Smooth muscle cell (in vitro differentiated cells): ENCODE measurements around the gene CCNB1. TPM values are rescaled to one million over a fixed set of nuclear protein-coding genes. Genes with fewer than 3 reads are reported as not detected.
"Not testable (repeated sequence)": the region's sequence is repeated elsewhere in the genome, so short reads cannot be mapped to it uniquely, and the experiment has no call there.

Experiments used
- DNase-seq: peaks from one replicate; lab custom pipeline; 2025; ENCODE audit not compliant: unreplicated experiment; lab: John Stamatoyannopoulos, UW
- H2AFZ ChIP-seq: fragments of 200-600 bp; sonication (generic); 2 replicates; pipeline ENCODE4 v1.6.0; 2016; ENCODE audit warnings: antibody characterized with exemption, low read depth, mild to moderate bottlenecking
- H3F3A ChIP-seq: fragments of 200-600 bp; sonication (generic); 2 replicates; pipeline ENCODE4 v1.6.0; 2017; ENCODE audit warnings: antibody characterized with exemption, low read depth
- H3K27ac ChIP-seq: fragments of 200-600 bp; sonication (generic); 2 replicates; pipeline ENCODE4 v1.5.1; 2016; ENCODE audit warnings: low read depth, mild to moderate bottlenecking
- H3K27me3 ChIP-seq: fragments of 200-600 bp; sonication (generic); 2 replicates; pipeline ENCODE4 v1.6.1; 2016; ENCODE audit warnings: low read depth, mild to moderate bottlenecking
- H3K36me3 ChIP-seq: fragments of 200-600 bp; sonication (generic); 2 replicates; pipeline ENCODE4 v1.5.1; 2016; ENCODE audit warnings: low read depth
- H3K4me1 ChIP-seq: fragments of 200-600 bp; sonication (generic); 2 replicates; pipeline ENCODE4 v1.5.1; 2016; ENCODE audit warnings: low read depth
- H3K4me2 ChIP-seq: fragments of 200-600 bp; sonication (generic); 2 replicates; pipeline ENCODE4 v1.6.0; 2016; ENCODE audit warnings: mild to moderate bottlenecking
- H3K4me3 ChIP-seq: fragments of 200-600 bp; sonication (generic); 2 replicates; pipeline ENCODE4 v1.5.1; 2016; ENCODE audit warnings: mild to moderate bottlenecking
- H3K79me2 ChIP-seq: fragments of 200-600 bp; sonication (generic); 2 replicates; pipeline ENCODE4 v1.6.0; 2016; ENCODE audit warnings: low read depth, mild to moderate bottlenecking
- H3K9ac ChIP-seq: fragments of 200-600 bp; sonication (generic); 2 replicates; pipeline ENCODE4 v1.6.0; 2016; ENCODE audit warnings: low read depth
- H3K9me3 ChIP-seq: fragments of 200-600 bp; sonication (generic); replicated peaks from 2 replicates; pipeline ENCODE4 v1.5.1; 2016; ENCODE audit warnings: low read depth
- H4K20me1 ChIP-seq: fragments of 200-600 bp; sonication (generic); 2 replicates; pipeline ENCODE4 v1.6.0; 2016; ENCODE audit warnings: low read depth
- WGBS: methylation state at CpG from one replicate; pipeline ENCODE4 v1.1.7; 2016; ENCODE audit warnings: low lambda C conversion rate; 5-methylcytosine and 5-hydroxymethylcytosine counted together
- polyA plus RNA-seq: library from polyadenylated mRNA; unstranded; fragments of >200 nt; fragmentation: Nextera tagmentation; extraction: Ambion mirVana; gene quantifications from 2 replicates; pipeline ENCODE4 v1.2.1, GENCODE V29; 2016
- total RNA-seq: library from RNA; depleted of rRNA; stranded (reverse); fragments of >200 nt; gene quantifications from 2 replicates; pipeline ENCODE4 v1.2.3, GENCODE V29; 2014
- TF ChIP-seq, protein P1 (sequence below): fragments of 200-600 bp; sonication (generic); IDR thresholded peaks from 2 replicates; pipeline ENCODE4 v1.5.1; 2017; ENCODE audit warnings: borderline replicate concordance, mild to moderate bottlenecking, antibody characterized with exemption; ENCODE audit not compliant: insufficient read depth, poor library complexity, severe bottlenecking

The CCNB1 gene
- total and polyA plus RNA-seq, 2 experiments from 2014 or later, result 28.5 to 36.8 TPM

DNA sequence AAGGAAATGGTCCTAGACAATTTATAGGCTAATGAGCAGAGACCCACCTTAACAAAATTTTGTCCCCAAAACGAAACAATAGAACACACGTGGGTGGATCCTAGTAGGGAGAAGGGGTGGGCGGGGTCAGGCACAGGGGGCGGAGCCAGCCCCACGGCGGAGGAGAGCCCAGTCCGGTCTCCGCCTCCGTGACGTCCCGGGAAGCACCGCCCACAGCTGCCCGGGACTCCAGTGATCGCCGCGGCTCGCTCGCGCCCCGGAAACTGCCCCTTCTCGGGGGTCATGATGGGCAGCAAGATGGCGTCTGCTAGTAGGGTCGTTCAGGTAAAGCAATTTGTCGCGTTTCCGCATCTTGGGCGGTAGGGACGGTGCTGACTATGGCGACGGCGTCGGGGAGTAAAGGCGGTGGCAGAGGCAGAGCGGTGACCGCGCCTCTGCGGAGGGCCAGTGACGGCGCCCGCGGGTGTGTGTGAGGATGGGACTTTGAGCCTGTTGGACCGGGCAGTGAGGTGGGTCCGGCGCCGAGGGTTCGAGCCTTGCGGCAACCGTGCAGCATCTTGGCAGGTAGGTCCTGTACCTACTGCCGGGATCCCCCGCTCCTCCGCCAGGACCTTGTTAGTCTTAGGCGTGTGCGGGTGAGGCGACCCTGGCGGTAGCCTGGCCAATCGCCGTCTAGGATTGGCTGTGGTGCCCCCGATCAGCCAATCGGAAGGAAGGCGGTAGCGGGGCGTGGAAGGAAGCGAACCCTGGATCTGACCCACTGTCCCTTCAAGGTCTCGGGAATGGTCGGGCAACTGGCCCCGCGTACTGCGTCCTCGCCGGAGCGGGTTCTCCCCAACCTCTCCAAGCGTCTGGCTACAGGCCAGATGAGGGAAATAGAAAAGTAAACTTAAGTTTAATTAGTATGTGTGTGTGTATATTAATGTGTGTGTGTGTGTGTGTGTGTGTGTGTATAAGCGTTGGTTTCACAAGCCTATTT, 50.9 kb downstream of the CCNB1 start:
- H3K27ac ChIP-seq, result peak overlapping the region; percentile 63
- peaks cover 38% of the 10 kb centered on the region for H3K79me2 ChIP-seq
- peak; percentile 78 for DNase-seq
- TF ChIP-seq, protein P1, sequence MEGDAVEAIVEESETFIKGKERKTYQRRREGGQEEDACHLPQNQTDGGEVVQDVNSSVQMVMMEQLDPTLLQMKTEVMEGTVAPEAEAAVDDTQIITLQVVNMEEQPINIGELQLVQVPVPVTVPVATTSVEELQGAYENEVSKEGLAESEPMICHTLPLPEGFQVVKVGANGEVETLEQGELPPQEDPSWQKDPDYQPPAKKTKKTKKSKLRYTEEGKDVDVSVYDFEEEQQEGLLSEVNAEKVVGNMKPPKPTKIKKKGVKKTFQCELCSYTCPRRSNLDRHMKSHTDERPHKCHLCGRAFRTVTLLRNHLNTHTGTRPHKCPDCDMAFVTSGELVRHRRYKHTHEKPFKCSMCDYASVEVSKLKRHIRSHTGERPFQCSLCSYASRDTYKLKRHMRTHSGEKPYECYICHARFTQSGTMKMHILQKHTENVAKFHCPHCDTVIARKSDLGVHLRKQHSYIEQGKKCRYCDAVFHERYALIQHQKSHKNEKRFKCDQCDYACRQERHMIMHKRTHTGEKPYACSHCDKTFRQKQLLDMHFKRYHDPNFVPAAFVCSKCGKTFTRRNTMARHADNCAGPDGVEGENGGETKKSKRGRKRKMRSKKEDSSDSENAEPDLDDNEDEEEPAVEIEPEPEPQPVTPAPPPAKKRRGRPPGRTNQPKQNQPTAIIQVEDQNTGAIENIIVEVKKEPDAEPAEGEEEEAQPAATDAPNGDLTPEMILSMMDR, result peak; percentile 8
- H3K36me3 ChIP-seq, result no peaks in the 10 kb centered on the region
- H3F3A ChIP-seq, result no peaks in the 10 kb centered on the region
- H4K20me1 ChIP-seq, result no peaks in the 10 kb centered on the region
- H3K4me3 ChIP-seq, result peak overlapping the region; percentile 74
- H3K4me2 ChIP-seq, result peak overlapping the region; percentile 91
- H3K9ac ChIP-seq, result peak overlapping the region; percentile 40
- H3K9me3 ChIP-seq, result no peaks in the 10 kb centered on the region
- peak overlapping the region; percentile 86 for H2AFZ ChIP-seq
- no peaks in the 10 kb centered on the region for H3K27me3 ChIP-seq
- H3K4me1 ChIP-seq, result peaks cover 12% of the 10 kb centered on the region
- under 1% methylated on average over 73 of the region's 73 CpGs for WGBS

DNA sequence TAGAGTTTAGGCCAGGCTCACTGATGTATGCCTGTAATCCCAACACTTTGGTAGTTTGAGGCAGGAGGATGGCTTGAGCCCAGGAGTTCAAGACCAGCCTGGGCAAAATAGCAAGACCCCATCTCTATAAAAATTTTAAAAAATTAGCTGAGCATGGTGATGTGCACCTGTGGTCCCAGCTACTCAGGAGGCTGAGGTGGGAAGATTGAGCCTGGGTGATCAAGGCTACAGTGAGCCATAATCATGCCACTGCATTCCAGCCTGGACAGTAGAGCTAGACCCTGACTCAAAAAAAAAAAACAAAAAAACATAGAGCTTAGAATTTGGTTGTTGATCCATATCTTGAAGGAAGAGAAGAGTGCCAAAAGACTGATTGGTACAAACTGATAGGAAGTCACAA, 53.0 kb downstream of the CCNB1 start:
- Histone ChIP-seq H2AFZ (no peak overlapping the region), H3K4me2 (no peak overlapping the region), H3K79me2 (peaks cover 55% of the 10 kb centered on the region), H3K27ac (no peak overlapping the region), H3K9me3 (no peaks in the 10 kb centered on the region), H3K9ac (no peak overlapping the region), H3K4me1 (peaks cover 12% of the 10 kb centered on the region), H4K20me1 (no peaks in the 10 kb centered on the region), H3F3A (no peaks in the 10 kb centered on the region), H3K4me3 (no peak overlapping the region), H3K36me3 (no peaks in the 10 kb centered on the region), H3K27me3 (no peaks in the 10 kb centered on the region)
- no peak for DNase-seq
- TF ChIP-seq, protein P1, result no peak

DNA sequence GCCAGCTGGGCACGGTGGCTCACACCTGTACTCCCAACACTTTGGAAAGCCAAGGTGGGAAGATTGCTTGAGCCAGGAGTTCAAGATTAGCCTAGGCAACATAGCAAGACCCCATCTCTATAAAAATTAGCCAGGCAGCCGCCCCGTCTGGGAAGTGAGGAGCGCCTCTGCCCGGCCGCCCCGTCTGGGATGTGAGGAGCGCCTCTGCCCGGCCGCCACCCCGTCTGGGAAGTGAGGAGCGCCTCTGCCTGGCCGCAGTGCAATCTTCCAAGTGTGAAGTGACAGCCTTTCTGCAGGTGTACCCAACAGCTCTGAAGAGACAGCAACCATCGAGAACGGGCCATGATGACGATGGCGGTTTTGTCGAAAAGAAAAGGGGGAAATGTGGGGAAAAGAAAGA, 53.4 kb downstream of the CCNB1 start:
- H3K9ac ChIP-seq, H3K4me3 ChIP-seq, H4K20me1 ChIP-seq, H3K4me2 ChIP-seq, H3K27ac ChIP-seq, H2AFZ ChIP-seq, H3F3A ChIP-seq, H3K9me3 ChIP-seq, DNase-seq, H3K36me3 ChIP-seq, H3K27me3 ChIP-seq: not testable (repeated sequence)
- WGBS, result 97% methylated on average over 18 of the region's 18 CpGs
- Histone ChIP-seq H3K4me1 (peaks cover 12% of the 10 kb centered on the region), H3K79me2 (peaks cover 55% of the 10 kb centered on the region)

DNA sequence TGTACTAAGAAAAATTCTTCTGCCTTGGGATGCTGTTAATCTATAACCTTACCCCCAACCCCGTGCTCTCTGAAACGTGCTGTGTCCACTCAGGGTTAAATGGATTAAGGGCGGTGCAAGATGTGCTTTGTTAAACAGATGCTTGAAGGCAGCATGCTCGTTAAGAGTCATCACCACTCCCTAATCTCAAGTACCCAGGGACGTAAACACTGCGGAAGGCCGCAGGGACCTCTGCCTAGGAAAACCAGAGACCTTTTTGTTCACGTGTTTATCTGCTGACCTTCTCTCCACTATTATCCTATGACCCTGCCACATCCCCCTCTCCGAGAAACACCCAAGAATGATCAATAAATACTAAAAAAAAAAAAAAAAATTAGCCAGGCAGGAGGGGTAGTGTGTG, 53.9 kb downstream of the CCNB1 start:
- not testable (repeated sequence) for H3K4me2 ChIP-seq, DNase-seq, H3K9ac ChIP-seq, H3K27ac ChIP-seq, H3K27me3 ChIP-seq, H4K20me1 ChIP-seq, H3K9me3 ChIP-seq, H3K4me3 ChIP-seq, H2AFZ ChIP-seq, H3K36me3 ChIP-seq, H3F3A ChIP-seq
- Histone ChIP-seq H3K79me2 (peaks cover 55% of the 10 kb centered on the region), H3K4me1 (peaks cover 12% of the 10 kb centered on the region)
- 90% methylated on average over 9 of the region's 9 CpGs for WGBS
